Endothelial cell of umbilical vein (primary cell): ENCODE measurements around the gene MON1A. TPM values are rescaled to one million over a fixed set of nuclear protein-coding genes. Genes with fewer than 3 reads are reported as not detected.

Experiments
- BruUV-seq: library from RNA; stranded (reverse); fragments of 400-500 nt; replicated peaks from 2 replicates; lab custom pipeline; 2021; lab: Mats Ljungman, UMichigan
- CTCF ChIA-PET: fragments of 300-600, 350-600 bp; sonication (Branson Sonifier 250); formaldehyde crosslinking; loops from one replicate; lab custom pipeline; 2021; ENCODE audit warnings: antibody characterized with exemption, inconsistent platforms; lab: Charles Lee
- POLR2A ChIA-PET: fragments of 300-600, 350-600 bp; sonication (Branson Sonifier 250); formaldehyde crosslinking; loops from one replicate; lab custom pipeline; 2021; ENCODE audit warnings: antibody characterized with exemption, inconsistent platforms; lab: Charles Lee
- DNase-seq: peaks from one replicate; pipeline ENCODE4 v3.0.0-alpha.2; 2011; ENCODE audit warnings: low read depth, low spot score
- FAIRE-seq: peaks from 2 replicates; lab custom pipeline; 2011; peaks lifted over from hg19 to GRCh38; lab: Jason Lieb, UNC
- H2AFZ ChIP-seq: 2 replicates; pipeline ENCODE4 v1.6.0; 2012; ENCODE audit warnings: low read depth, low read length, control low read depth, inconsistent platforms
- H3K27ac ChIP-seq: 2 replicates; pipeline ENCODE4 v1.5.1; 2011; ENCODE audit warnings: low read depth, mild to moderate bottlenecking, control low read depth, low read length, moderate library complexity; ENCODE audit not compliant: insufficient read depth
- H3K27me3 ChIP-seq, 2 experiments: 2 replicates each; pipeline versions ENCODE4 v1.6.0 to v1.6.1; 2011; ENCODE audit warnings: low read length in 2 of 2, mixed read lengths in 1 of 2; ENCODE audit not compliant: control insufficient read depth in 2 of 2, insufficient read depth in 2 of 2
- H3K36me3 ChIP-seq, 2 experiments: 2 replicates in 1 of 2; 3 replicates in 1 of 2; pipeline ENCODE4 v1.5.1; 2011; ENCODE audit warnings: low read length in 2 of 2, mild to moderate bottlenecking in 1 of 2, moderate library complexity in 1 of 2; ENCODE audit not compliant: control insufficient read depth in 2 of 2, insufficient read depth in 2 of 2; ENCODE audit errors: extremely low read depth in 1 of 2
- H3K4me1 ChIP-seq: 3 replicates; pipeline ENCODE4 v1.5.1; 2011; ENCODE audit warnings: mild to moderate bottlenecking, low read length; ENCODE audit not compliant: control insufficient read depth, insufficient read depth; ENCODE audit errors: extremely low read depth
- H3K4me2 ChIP-seq: 2 replicates; pipeline ENCODE4 v1.6.1; 2011; ENCODE audit warnings: low read length, control low read depth, mixed read lengths; ENCODE audit not compliant: insufficient read depth
- H3K4me3 ChIP-seq, 3 experiments: fragments of 200-600 bp in 1 of 3; sonication (generic), shearing (Covaris generic) in 1 of 3; replicated peaks in 1 of 3; 2 replicates each; pipeline ENCODE4 v1.5.1; 2011 to 2016; ENCODE audit warnings: control low read depth in 3 of 3, low read length in 3 of 3, mild to moderate bottlenecking in 2 of 3, inconsistent platforms in 1 of 3, low read depth in 1 of 3, moderate library complexity in 1 of 3; ENCODE audit not compliant: insufficient read depth in 1 of 3
- H3K79me2 ChIP-seq: 2 replicates; pipeline ENCODE4 v1.6.0; 2012; ENCODE audit warnings: low read length, inconsistent platforms; ENCODE audit not compliant: control insufficient read depth, insufficient read depth
- H3K9ac ChIP-seq: replicated peaks from 2 replicates; pipeline ENCODE3; 2011; ENCODE audit warnings: low read length, control low read depth; ENCODE audit not compliant: insufficient read depth; ENCODE audit errors: extremely low read depth
- H3K9me1 ChIP-seq: replicated peaks from 3 replicates; pipeline ENCODE4 v1.6.0; 2011; ENCODE audit warnings: mild to moderate bottlenecking, low read length; ENCODE audit not compliant: control insufficient read depth, insufficient read depth; ENCODE audit errors: extremely low read depth
- H3K9me3 ChIP-seq: replicated peaks from 2 replicates; pipeline ENCODE4 v1.5.1; 2012; ENCODE audit warnings: low read length, inconsistent platforms; ENCODE audit not compliant: control insufficient read depth, insufficient read depth
- H4K20me1 ChIP-seq: replicated peaks from 2 replicates; pipeline ENCODE3; 2011; ENCODE audit warnings: mild to moderate bottlenecking, low read length; ENCODE audit not compliant: control insufficient read depth, insufficient read depth; ENCODE audit errors: extremely low read depth
- CTCF ChIP-seq, 2 donors: IDR thresholded peaks; 1 replicate in 1 of 2; 2 replicates in 1 of 2; pipeline ENCODE4 v1.5.1; 2011; ENCODE audit warnings: low read length in 2 of 2, mild to moderate bottlenecking in 2 of 2, moderate library complexity in 2 of 2, control low read depth in 1 of 2, inconsistent platforms in 1 of 2, low read depth in 1 of 2; ENCODE audit not compliant: insufficient read depth in 1 of 2; ENCODE audit errors: extremely low read depth in 1 of 2
- EZH2 ChIP-seq: IDR thresholded peaks from 2 replicates; pipeline ENCODE4 v1.6.1; 2012; ENCODE audit warnings: borderline replicate concordance, low read depth, mild to moderate bottlenecking, moderate library complexity, low read length, inconsistent platforms; ENCODE audit not compliant: severe bottlenecking
- FOS ChIP-seq: IDR thresholded peaks from 2 replicates; pipeline ENCODE4 v1.6.1; 2011; ENCODE audit warnings: mild to moderate bottlenecking, low read length, moderate library complexity, borderline replicate concordance; ENCODE audit not compliant: insufficient read depth
- GATA2 ChIP-seq: IDR thresholded peaks from 2 replicates; pipeline ENCODE4 v1.7.0; 2011; ENCODE audit warnings: low read depth, mild to moderate bottlenecking, moderate library complexity, mixed read lengths, low read length; ENCODE audit not compliant: insufficient read length, insufficient read depth
- JUN ChIP-seq: IDR thresholded peaks from 2 replicates; pipeline ENCODE4 v1.6.1; 2011; ENCODE audit warnings: borderline replicate concordance, low read depth; ENCODE audit not compliant: insufficient read length, insufficient read depth
- MAX ChIP-seq: IDR thresholded peaks from 2 replicates; pipeline ENCODE4 v1.6.1; 2011; ENCODE audit not compliant: insufficient read depth, insufficient read length
- MYC ChIP-seq: IDR thresholded peaks from one replicate; pipeline ENCODE4 v1.6.1; 2011; ENCODE audit warnings: mild to moderate bottlenecking, low read depth, low read length
- POLR2A ChIP-seq: IDR thresholded peaks from 2 replicates; pipeline ENCODE4 v1.6.1; 2012; ENCODE audit warnings: low read depth, mild to moderate bottlenecking, control low read depth, low read length
- POLR2AphosphoS5 ChIP-seq: IDR thresholded peaks from 2 replicates; pipeline ENCODE4 v1.6.1; 2012; ENCODE audit warnings: low read depth, mild to moderate bottlenecking, control low read depth, low read length, moderate library complexity; ENCODE audit not compliant: insufficient read depth
- dilution Hi-C: fragments of 300-500 bp; cut with MboI; formaldehyde crosslinking; loops from one replicate; pipeline ENCODE4 v1.15.0; 2019; ENCODE audit warnings: low sequenced_read_pairs; ENCODE audit not compliant: extremely low pct_ligation_motif_present
- intact Hi-C: fragments of 100-400 bp; cut with micrococcal nuclease; formaldehyde crosslinking; loops from one replicate; pipeline ENCODE4 v1.10.0; 2022
- polyA plus RNA-seq, 4 experiments: library from polyadenylated mRNA; depleted of rRNA in 3 of 4; stranded (reverse) in 3 of 4; unstranded in 1 of 4; fragments of >200 nt; gene quantifications; 2 replicates each; pipeline versions ENCODE4 v1.2.1 to v1.2.3, GENCODE V29; 2011 to 2012; ENCODE audit warnings: missing spikeins in 1 of 4
- total RNA-seq: library from RNA; stranded (reverse); gene quantifications from 2 replicates; pipeline ENCODE4 v1.2.3, GENCODE V29; 2021

Gene MON1A
- total and polyA plus RNA-seq, 2 donors (not counting 3 experiments of a cell fraction or from before 2014, with no cell fraction given), result 17.5 to 31.1 TPM

GRCh38 chr3:49879721-49880120, 49.9 kb downstream of the MON1A start:
- Histone ChIP-seq H2AFZ (no peak overlapping the region), H3K79me2 (no peaks in the 10 kb centered on the region), H3K27ac (no peak overlapping the region), H3K9me1 (no peaks in the 10 kb centered on the region), H4K20me1 (no peaks in the 10 kb centered on the region), H3K4me1 (no peaks in the 10 kb centered on the region), H3K36me3 (no peaks in the 10 kb centered on the region), H3K4me3 (no peak overlapping the region), H3K9ac (no peak overlapping the region), H3K4me2 (no peak overlapping the region), H3K27me3 (peaks cover 7 to 8% of the 10 kb centered on the region in 2 experiments), H3K9me3 (no peaks in the 10 kb centered on the region)
- TF ChIP-seq POLR2AphosphoS5 (no peak), JUN (no peak), EZH2 (no peak), CTCF (IDR thresholded peaks at IDR 0.05; ENCODE audit: extremely low read depth in 1 of 2, insufficient read depth in 1 of 2, low read depth in 1 of 2, low read length in 2 of 2) (no peak), POLR2A (no peak), FOS (no peak), MAX (no peak), GATA2 (no peak), MYC (no peak)
- intact Hi-C loops, result no loop called here
- dilution Hi-C loops, result no loop called here
- POLR2A ChIA-PET, result no interaction called here
- DNase-seq (no peak), FAIRE-seq (no peak)
- BruUV-seq, result no TSS peak
- CTCF ChIA-PET, result interaction anchor here (1.4 kb wide), 1 partner anchor 41 kb away, joined by 5 read pairs; no protein-coding TSS in a partner anchor
